Tibial artery (tissue), 4 donors: Measurements from ENCODE around the gene HPSE2.

Source experiments
- DNase-seq, 2 donors: peaks; one replicate each; pipeline ENCODE4 v3.0.0-alpha.2; 2019
- H3K27ac ChIP-seq, 2 donors: fragments of 200-600 bp; sonication (generic) in 1 of 2; 1 replicate in 1 of 2; 2 replicates in 1 of 2; pipeline ENCODE4 v1.5.1; 2018 to 2019; ENCODE audit warnings: mild to moderate bottlenecking in 1 of 2
- H3K27me3 ChIP-seq, 2 donors: fragments of 200-600 bp; sonication (generic) in 1 of 2; one replicate each; pipeline versions ENCODE4 v1.5.1 to v1.6.0; 2016 to 2019
- H3K36me3 ChIP-seq, 3 donors: fragments of 200-600 bp; sonication (generic) in 2 of 3; one replicate each; pipeline ENCODE4 v1.5.1; 2016 to 2019; ENCODE audit warnings: mild to moderate bottlenecking in 2 of 3
- H3K4me1 ChIP-seq, 4 donors: fragments of 200-600 bp; sonication (generic) in 2 of 4; 1 replicate in 3 of 4; 2 replicates in 1 of 4; pipeline ENCODE4 v1.5.1; 2016 to 2019
- H3K4me3 ChIP-seq, 2 donors: fragments of 200-600 bp; sonication (generic) in 1 of 2; 1 replicate in 1 of 2; 2 replicates in 1 of 2; pipeline ENCODE4 v1.5.1; 2018 to 2019; ENCODE audit warnings: mild to moderate bottlenecking in 2 of 2
- H3K9me3 ChIP-seq, 3 donors: fragments of 200-600 bp; sonication (generic) in 1 of 3; one replicate each; pipeline ENCODE4 v1.5.1; 2016 to 2019
- CTCF ChIP-seq, 2 experiments: fragments of 200-600 bp in 1 of 2; fragments of 450-650 bp in 1 of 2; IDR thresholded peaks; one replicate each; pipeline ENCODE4 v1.5.1; 2017 to 2019; ENCODE audit warnings: antibody characterized with exemption in 2 of 2, mild to moderate bottlenecking in 1 of 2, moderate library complexity in 1 of 2
- intact Hi-C: fragments of 100-400 bp; cut with DNase I; formaldehyde crosslinking; loops from one replicate; pipeline ENCODE4 v1.15.0; 2023; ENCODE audit warnings: low total_unique reads

Gene HPSE2

GRCh38 chr10:99235658-99236626 is at the start of gene HPSE2:
Gene HPSE2 (minus strand): TSS chr10:99235852.
- H3K4me3 ChIP-seq: peak within 1 kb of the TSS; percentile 57 to 60
- no peaks in the 10 kb centered on the region for H3K9me3 ChIP-seq
- peak within 1 kb of the TSS; percentile 70 to 86 for H3K27ac ChIP-seq
- peaks cover 0 to 35% of the 10 kb centered on the region in 2 donors for H3K27me3 ChIP-seq
- intact Hi-C loops: no loop called here
- no peak for TF ChIP-seq CTCF (IDR thresholded peaks at IDR 0.05)
- DNase-seq: no peak
- peaks cover 0 to 31% (median 21%) of the 10 kb centered on the region in 4 donors for H3K4me1 ChIP-seq
- no peaks in the 10 kb centered on the region for H3K36me3 ChIP-seq

- Histone ChIP-seq H3K4me3 (no peak overlapping the region), H3K27ac (no peak overlapping the region), H3K36me3 (no peaks in the 10 kb centered on the region), H3K27me3 (no peaks in the 10 kb centered on the region), H3K4me1 (peaks cover 0 to 17% (median 3%) of the 10 kb centered on the region in 4 donors), H3K9me3 (peaks cover 0 to 6% (median 0%) of the 10 kb centered on the region in 3 donors)
- intact Hi-C loops: no loop called here
- no peak for DNase-seq
- no peak for TF ChIP-seq CTCF (IDR thresholded peaks at IDR 0.05)
Observed at GRCh38 chr10:99280472-99280871, 44.8 kb upstream of the HPSE2 start.

GRCh38 chr10:99279626-99280111 is 44.0 kb upstream of the HPSE2 start:
- intact Hi-C loops: no loop called here
- peak overlapping the region in 1 of 2 donors; percentile 31 for H3K27ac ChIP-seq
- no peaks in the 10 kb centered on the region for H3K27me3 ChIP-seq
- TF ChIP-seq CTCF (IDR thresholded peaks at IDR 0.05): no peak
- DNase-seq: no peak
- H3K9me3 ChIP-seq: peaks cover 0 to 6% (median 0%) of the 10 kb centered on the region in 3 donors
- no peak overlapping the region for H3K4me3 ChIP-seq
- peaks cover 0 to 17% (median 3%) of the 10 kb centered on the region in 4 donors for H3K4me1 ChIP-seq
- no peaks in the 10 kb centered on the region for H3K36me3 ChIP-seq

- TF ChIP-seq CTCF (IDR thresholded peaks at IDR 0.05): no peak
- no peaks in the 10 kb centered on the region for H3K9me3 ChIP-seq
- peaks cover 0 to 17% (median 3%) of the 10 kb centered on the region in 4 donors for H3K4me1 ChIP-seq
- intact Hi-C loops: no loop called here
- no peaks in the 10 kb centered on the region for H3K27me3 ChIP-seq
- no peak overlapping the region for H3K4me3 ChIP-seq
- H3K36me3 ChIP-seq: no peaks in the 10 kb centered on the region
- H3K27ac ChIP-seq: no peak overlapping the region
- no peak for DNase-seq
Observed at GRCh38 chr10:99276848-99277486, 41.3 kb upstream of the HPSE2 start.

GRCh38 chr10:99266383-99266782 is 30.7 kb upstream of the HPSE2 start:
- no peaks in the 10 kb centered on the region for H3K36me3 ChIP-seq
- no peak overlapping the region for H3K27ac ChIP-seq
- DNase-seq: no peak
- intact Hi-C loops: no loop called here
- no peaks in the 10 kb centered on the region for H3K27me3 ChIP-seq
- H3K4me1 ChIP-seq: no peaks in the 10 kb centered on the region
- TF ChIP-seq CTCF (IDR thresholded peaks at IDR 0.05): no peak
- no peak overlapping the region for H3K4me3 ChIP-seq
- peaks cover 0 to 6% (median 0%) of the 10 kb centered on the region in 3 donors for H3K9me3 ChIP-seq
